ENCODE measurements around the gene DAND5.
A peak's percentile ranks its signal among the peaks of the same experiment; 100 is the strongest.
"Not testable (repeated sequence)": the region's sequence is repeated elsewhere in the genome, so short reads cannot be mapped to it uniquely, and the experiment has no call there.

DAND5 gene

GRCh38 chr19:12965017-12965811 lies 4.2 kb upstream of the DAND5 start:
- DNase-seq (ENCODE audit: low spot score) (peak; percentile 52), FAIRE-seq (no peak)

- FAIRE-seq (no peak), DNase-seq (ENCODE audit: low spot score) (no peak)
These were observed 3.6 kb upstream of the DAND5 start for GRCh38 chr19:12965812-12966135.

GRCh38 chr19:12967907-12968306 lies 1.5 kb upstream of the DAND5 start:
- FAIRE-seq (no peak), DNase-seq (ENCODE audit: low spot score) (no peak)

- FAIRE-seq (no peak), DNase-seq (ENCODE audit: low spot score) (no peak)
These were observed 869 bp downstream of the DAND5 start for GRCh38 chr19:12970070-12970820.

GRCh38 chr19:12973236-12973635 lies 3.9 kb downstream of the DAND5 start:
- FAIRE-seq (no peak), DNase-seq (ENCODE audit: low spot score) (no peak)

- DNase-seq (ENCODE audit: low spot score) (peak; percentile 40), FAIRE-seq (no peak)
These were observed 5.2 kb downstream of the DAND5 start for GRCh38 chr19:12974301-12975220.

- DNase-seq (ENCODE audit: low spot score) (no peak), FAIRE-seq (no peak)
These were observed 5.9 kb downstream of the DAND5 start for GRCh38 chr19:12975221-12975741.

- FAIRE-seq; DNase-seq (ENCODE audit: low spot score): not testable (repeated sequence)
These were observed 6.7 kb downstream of the DAND5 start for GRCh38 chr19:12976109-12976508.

- FAIRE-seq = no peak
These were observed 10.6 kb downstream of the DAND5 start for GRCh38 chr19:12979974-12980373.

GRCh38 chr19:12982648-12983047 lies 13.3 kb downstream of the DAND5 start:
- DNase-seq (ENCODE audit: low spot score) (no peak), FAIRE-seq (no peak)

More at GRCh38 chr19:12979974-12980373, 10.6 kb downstream of the DAND5 start:
- no peak for DNase-seq (ENCODE audit: low spot score)

GRCh38 chr19:12983091-12983490 lies 13.7 kb downstream of the DAND5 start:
- DNase-seq (ENCODE audit: low spot score) (no peak), FAIRE-seq (no peak)

GRCh38 chr19:12983542-12984142 lies 14.3 kb downstream of the DAND5 start:
- no peak for FAIRE-seq
- peak; percentile 44 for DNase-seq (ENCODE audit: low spot score)

GRCh38 chr19:12984143-12984627 lies 14.8 kb downstream of the DAND5 start:
- FAIRE-seq = no peak
- DNase-seq (ENCODE audit: low spot score) = no peak

- FAIRE-seq (no peak), DNase-seq (ENCODE audit: low spot score) (no peak)
These were observed 15.3 kb downstream of the DAND5 start for GRCh38 chr19:12984683-12985048.

- DNase-seq (ENCODE audit: low spot score) = peak; percentile 71
- FAIRE-seq = no peak
These were observed 15.8 kb downstream of the DAND5 start for GRCh38 chr19:12985049-12985776.

GRCh38 chr19:12986726-12987125 lies 17.4 kb downstream of the DAND5 start:
- DNase-seq (ENCODE audit: low spot score) (no peak), FAIRE-seq (no peak)

GRCh38 chr19:12987190-12987589 lies 17.8 kb downstream of the DAND5 start:
- FAIRE-seq (no peak), DNase-seq (ENCODE audit: low spot score) (no peak)

- DNase-seq (ENCODE audit: low spot score) (no peak), FAIRE-seq (no peak)
These were observed 18.4 kb downstream of the DAND5 start for GRCh38 chr19:12987781-12988180.

GRCh38 chr19:12990431-12990830 lies 21.1 kb downstream of the DAND5 start:
- DNase-seq (ENCODE audit: low spot score) (no peak), FAIRE-seq (no peak)

- FAIRE-seq = no peak
- no peak for DNase-seq (ENCODE audit: low spot score)
These were observed 21.5 kb downstream of the DAND5 start for GRCh38 chr19:12990853-12991252.

Data from RCC 7860 (cell line).